ENCODE data around the gene SUSD4.
"Not testable (repeated sequence)": the region's sequence is repeated elsewhere in the genome, so short reads cannot be mapped to it uniquely, and the experiment has no call there.

SUSD4 gene

GRCh38 chr1:223363856-223364684 is at the start of gene SUSD4:
Gene SUSD4 (minus strand): TSS chr1:223364176. CDS start chr1:223363425, 751 bp downstream.
- DNase-seq, result peak; percentile 92

- DNase-seq, result no peak
Observed at GRCh38 chr1:223413216-223413615, 49.2 kb upstream of the SUSD4 start.

GRCh38 chr1:223411710-223412109 is 47.7 kb upstream of the SUSD4 start:
- DNase-seq, result no peak

GRCh38 chr1:223411309-223411708 is 47.3 kb upstream of the SUSD4 start:
- no peak for DNase-seq

GRCh38 chr1:223410036-223410435 is 46.1 kb upstream of the SUSD4 start:
- DNase-seq, result no peak

- no peak for DNase-seq
Observed at GRCh38 chr1:223405507-223405906, 41.5 kb upstream of the SUSD4 start.

- DNase-seq, result no peak
Observed at GRCh38 chr1:223403184-223403815, 39.3 kb upstream of the SUSD4 start.

GRCh38 chr1:223402790-223403142 is 38.8 kb upstream of the SUSD4 start:
- DNase-seq, result no peak

- DNase-seq, result no peak
Observed at GRCh38 chr1:223401873-223402789, 38.2 kb upstream of the SUSD4 start.

- not testable (repeated sequence) for DNase-seq
Observed at GRCh38 chr1:223399393-223399792, 35.4 kb upstream of the SUSD4 start.

- no peak for DNase-seq
Observed at GRCh38 chr1:223394706-223395105, 30.7 kb upstream of the SUSD4 start.

GRCh38 chr1:223394242-223394641 is 30.3 kb upstream of the SUSD4 start:
- DNase-seq, result no peak

GRCh38 chr1:223393275-223394214 is 29.6 kb upstream of the SUSD4 start, which contains the start of gene CCDC185:
Gene CCDC185 (plus strand): TSS chr1:223393415. CDS start chr1:223393476, 61 bp downstream.
- DNase-seq, result no peak

GRCh38 chr1:223390618-223391017 is 26.6 kb upstream of the SUSD4 start:
- DNase-seq, result no peak

- no peak for DNase-seq
Observed at GRCh38 chr1:223386013-223386412, 22.0 kb upstream of the SUSD4 start.

GRCh38 chr1:223378754-223379153 is 14.8 kb upstream of the SUSD4 start:
- no peak for DNase-seq

GRCh38 chr1:223374064-223374610 is 10.2 kb upstream of the SUSD4 start:
- no peak for DNase-seq

- peak; percentile 43 for DNase-seq
Observed at GRCh38 chr1:223364685-223365382, 858 bp upstream of the SUSD4 start.

- DNase-seq, result peak; percentile 59
Observed at GRCh38 chr1:223363057-223363855, 720 bp downstream of the SUSD4 start.

- no peak for DNase-seq
Observed at GRCh38 chr1:223358826-223359225, 5.2 kb downstream of the SUSD4 start.
